ENCODE results near the gene NAPA.
A peak's percentile ranks its signal among the peaks of the same experiment; 100 is the strongest.

NAPA gene

GRCh38 chr19:47523473-47523872 lies 8.6 kb upstream of the NAPA start:
- DNase-seq (ENCODE audit: low read depth in 3 of 3, low spot score in 1 of 3), result no peak

GRCh38 chr19:47521473-47522180 lies 6.8 kb upstream of the NAPA start:
- no peak for DNase-seq (ENCODE audit: low read depth in 3 of 3, low spot score in 1 of 3)

GRCh38 chr19:47520839-47521238 lies 6.0 kb upstream of the NAPA start:
- no peak for DNase-seq (ENCODE audit: low read depth in 3 of 3, low spot score in 1 of 3)

- no peak for DNase-seq (ENCODE audit: low read depth in 3 of 3, low spot score in 1 of 3)
Observed at GRCh38 chr19:47520343-47520806, 5.5 kb upstream of the NAPA start.

GRCh38 chr19:47518854-47519253 lies 4.0 kb upstream of the NAPA start:
- DNase-seq (ENCODE audit: low read depth in 3 of 3, low spot score in 1 of 3), result no peak

- DNase-seq (ENCODE audit: low read depth in 3 of 3, low spot score in 1 of 3), result no peak
Observed at GRCh38 chr19:47518139-47518538, 3.3 kb upstream of the NAPA start.

GRCh38 chr19:47514151-47514868 lies 553 bp downstream of the NAPA start:
- DNase-seq (ENCODE audit: low read depth in 3 of 3, low spot score in 1 of 3), result peak in 1 of 3 donors; percentile 8

GRCh38 chr19:47512948-47513319 lies 1.9 kb downstream of the NAPA start:
- no peak for DNase-seq (ENCODE audit: low read depth in 3 of 3, low spot score in 1 of 3)

- no peak for DNase-seq (ENCODE audit: low read depth in 3 of 3, low spot score in 1 of 3)
Observed at GRCh38 chr19:47512183-47512947, 2.5 kb downstream of the NAPA start.

GRCh38 chr19:47511681-47512080 lies 3.2 kb downstream of the NAPA start:
- no peak for DNase-seq (ENCODE audit: low read depth in 3 of 3, low spot score in 1 of 3)

- DNase-seq (ENCODE audit: low read depth in 3 of 3, low spot score in 1 of 3), result no peak
Observed at GRCh38 chr19:47511128-47511517, 3.7 kb downstream of the NAPA start.

- no peak for DNase-seq (ENCODE audit: low read depth in 3 of 3, low spot score in 1 of 3)
Observed at GRCh38 chr19:47510516-47511127, 4.2 kb downstream of the NAPA start.

GRCh38 chr19:47509973-47510372 lies 4.9 kb downstream of the NAPA start:
- no peak for DNase-seq (ENCODE audit: low read depth in 3 of 3, low spot score in 1 of 3)

- DNase-seq (ENCODE audit: low read depth in 3 of 3, low spot score in 1 of 3), result no peak
Observed at GRCh38 chr19:47509170-47509847, 5.6 kb downstream of the NAPA start.

- no peak for DNase-seq (ENCODE audit: low read depth in 3 of 3, low spot score in 1 of 3)
Observed at GRCh38 chr19:47508721-47509120, 6.1 kb downstream of the NAPA start.

- DNase-seq (ENCODE audit: low read depth in 3 of 3, low spot score in 1 of 3), result no peak
Observed at GRCh38 chr19:47507924-47508553, 6.8 kb downstream of the NAPA start.

GRCh38 chr19:47507012-47507411 lies 7.9 kb downstream of the NAPA start:
- no peak for DNase-seq (ENCODE audit: low read depth in 3 of 3, low spot score in 1 of 3)

- DNase-seq (ENCODE audit: low read depth in 3 of 3, low spot score in 1 of 3), result no peak
Observed at GRCh38 chr19:47506459-47506858, 8.4 kb downstream of the NAPA start.

- no peak for DNase-seq (ENCODE audit: low read depth in 3 of 3, low spot score in 1 of 3)
Observed at GRCh38 chr19:47505506-47505905, 9.4 kb downstream of the NAPA start.

- DNase-seq (ENCODE audit: low read depth in 3 of 3, low spot score in 1 of 3), result no peak
Observed at GRCh38 chr19:47503826-47504150, 11.1 kb downstream of the NAPA start.

Data from stimulated activated CD4-positive, alpha-beta T cell treated with anti-CD3 and anti-CD28 coated beads, TNF-alpha, amount 100 ng/mL, for 1 hour (primary cell).